Left ventricle myocardium inferior (tissue), 1 donor: ENCODE results near the gene SCN7A. TPM values are rescaled to one million over a fixed set of nuclear protein-coding genes. Genes with fewer than 3 reads are reported as not detected.

Source experiments
- DNase-seq: peaks from one replicate; pipeline ENCODE4 v3.0.0-alpha.2; 2020
- H3K27ac ChIP-seq: fragments of 200-600 bp; replicated peaks from 2 replicates; pipeline ENCODE4 v1.8.0; 2021
- H3K27me3 ChIP-seq: fragments of 200-600 bp; 2 replicates; pipeline ENCODE4 v1.8.0; 2021; ENCODE audit warnings: low read depth
- H3K36me3 ChIP-seq: fragments of 200-600 bp; 2 replicates; pipeline ENCODE4 v1.8.0; 2021
- H3K4me1 ChIP-seq: fragments of 200-600 bp; 2 replicates; pipeline ENCODE4 v1.8.0; 2021
- H3K4me3 ChIP-seq: fragments of 200-600 bp; 2 replicates; pipeline ENCODE4 v1.8.0; 2021; ENCODE audit warnings: mild to moderate bottlenecking, moderate library complexity
- H3K9me3 ChIP-seq: fragments of 200-600 bp; replicated peaks from 2 replicates; pipeline ENCODE4 v1.8.0; 2021
- CTCF ChIP-seq: fragments of 200-600 bp; IDR thresholded peaks from 2 replicates; pipeline ENCODE4 v1.8.0; 2021; ENCODE audit warnings: antibody characterized with exemption, mild to moderate bottlenecking, borderline replicate concordance
- intact Hi-C: fragments of 100-400 bp; cut with micrococcal nuclease; formaldehyde crosslinking; loops from one replicate; pipeline ENCODE4 v1.11.0; 2022
- total RNA-seq: library from RNA; stranded (reverse); fragmentation: NEBNext Ultra II Directional; extraction: Animal tissue kit (Norgen Biotek cat#: 25700); gene quantifications from one replicate; pipeline ENCODE4 v1.2.1, GENCODE V29; 2021
- donor health status: DM: no; HTN: yes; CAD: no; lungs with severe emphysema.

Gene SCN7A
- total RNA-seq, 1 donor from 2014 or later = 22.3 TPM

GRCh38 chr2:166380615-166381014, 113.4 kb downstream of the SCN7A start:
- Histone ChIP-seq H3K27me3 (peaks cover 5% of the 10 kb centered on the region), H3K36me3 (no peaks in the 10 kb centered on the region), H3K4me1 (peaks cover 12% of the 10 kb centered on the region), H3K9me3 (no peaks in the 10 kb centered on the region), H3K27ac (no peak overlapping the region), H3K4me3 (no peak overlapping the region)
- intact Hi-C loops = no loop called here
- no peak for TF ChIP-seq CTCF
- no peak for DNase-seq

- peaks cover 20% of the 10 kb centered on the region for H3K4me1 ChIP-seq
- no peak for TF ChIP-seq CTCF
- no peak for DNase-seq
- H3K27me3 ChIP-seq = peaks cover 14% of the 10 kb centered on the region
- no peaks in the 10 kb centered on the region for H3K36me3 ChIP-seq
- H3K4me3 ChIP-seq = peak overlapping the region; percentile 73
- H3K27ac ChIP-seq = peak overlapping the region; percentile 35
- H3K9me3 ChIP-seq = no peaks in the 10 kb centered on the region
- intact Hi-C loops = no loop called here
These were observed 117.2 kb downstream of the SCN7A start for GRCh38 chr2:166376873-166377272.

- Histone ChIP-seq H3K9me3 (no peaks in the 10 kb centered on the region), H3K4me3 (peak overlapping the region; percentile 73), H3K36me3 (no peaks in the 10 kb centered on the region), H3K27ac (peak overlapping the region; percentile 35), H3K27me3 (peaks cover 14% of the 10 kb centered on the region), H3K4me1 (peaks cover 20% of the 10 kb centered on the region)
- intact Hi-C loops = no loop called here
- no peak for DNase-seq
- no peak for TF ChIP-seq CTCF
These were observed 117.6 kb downstream of the SCN7A start for GRCh38 chr2:166376488-166376828.

GRCh38 chr2:166375736-166376487, 118.1 kb downstream of the SCN7A start, which contains the start of gene SCN9A:
Gene SCN9A (minus strand): TSS chr2:166375944. CDS start chr2:166311756, 64,188 bp downstream.
- peak within 1 kb of the TSS; percentile 35 for H3K27ac ChIP-seq
- DNase-seq = peak; percentile 74
- H3K27me3 ChIP-seq = peaks cover 14% of the 10 kb centered on the region
- peak within 1 kb of the TSS; percentile 73 for H3K4me3 ChIP-seq
- intact Hi-C loops = no loop called here
- peaks cover 20% of the 10 kb centered on the region for H3K4me1 ChIP-seq
- no peaks in the 10 kb centered on the region for H3K9me3 ChIP-seq
- no peaks in the 10 kb centered on the region for H3K36me3 ChIP-seq
- no peak for TF ChIP-seq CTCF

- intact Hi-C loops = no loop called here
- peak overlapping the region; percentile 73 for H3K4me3 ChIP-seq
- peaks cover 20% of the 10 kb centered on the region for H3K4me1 ChIP-seq
- H3K27ac ChIP-seq = peak overlapping the region; percentile 35
- H3K9me3 ChIP-seq = no peaks in the 10 kb centered on the region
- H3K36me3 ChIP-seq = no peaks in the 10 kb centered on the region
- H3K27me3 ChIP-seq = peaks cover 14% of the 10 kb centered on the region
- DNase-seq = no peak
- no peak for TF ChIP-seq CTCF
These were observed 118.8 kb downstream of the SCN7A start for GRCh38 chr2:166375195-166375735.
